CD14-positive monocyte (primary cell): Measurements from ENCODE around the gene UBE2O. TPM values are rescaled to one million over a fixed set of nuclear protein-coding genes. Genes with fewer than 3 reads are reported as not detected.
A peak's percentile ranks its signal among the peaks of the same experiment; 100 is the strongest.
"Not testable (repeated sequence)": the region's sequence is repeated elsewhere in the genome, so short reads cannot be mapped to it uniquely, and the experiment has no call there.

ENCODE experiments used
- DNase-seq, 3 donors: peaks; one replicate each; pipeline ENCODE4 v3.0.0-alpha.2; 2011 to 2022
- H2AFZ ChIP-seq: 2 replicates; pipeline ENCODE4 v1.6.0; 2012; ENCODE audit warnings: mild to moderate bottlenecking, low read depth, low read length, inconsistent platforms; ENCODE audit not compliant: insufficient read depth, poor library complexity, severe bottlenecking
- H3K27ac ChIP-seq, 2 donors: 1 replicate in 1 of 2; 2 replicates in 1 of 2; pipeline ENCODE4 v1.5.1; 2012 to 2013; ENCODE audit warnings: low read length in 2 of 2, control low read depth in 1 of 2, inconsistent platforms in 1 of 2, low read depth in 1 of 2, mild to moderate bottlenecking in 1 of 2
- H3K27me3 ChIP-seq, 2 donors: one replicate each; pipeline versions ENCODE4 v1.6.0 to v1.6.1; 2011 to 2013; ENCODE audit warnings: low read length in 2 of 2; ENCODE audit not compliant: control insufficient read depth in 2 of 2, insufficient read depth in 2 of 2
- H3K36me3 ChIP-seq, 2 donors: replicated peaks in 1 of 2; 1 replicate in 1 of 2; 2 replicates in 1 of 2; pipeline versions ENCODE4 v1.5.1 to v1.6.1; 2012 to 2013; ENCODE audit warnings: low read length in 2 of 2, control low read depth in 1 of 2, inconsistent platforms in 1 of 2, mild to moderate bottlenecking in 1 of 2; ENCODE audit not compliant: insufficient read depth in 2 of 2, control insufficient read depth in 1 of 2
- H3K4me1 ChIP-seq, 2 donors: 1 replicate in 1 of 2; 2 replicates in 1 of 2; pipeline versions ENCODE4 v1.5.1 to v1.6.1; 2012 to 2013; ENCODE audit warnings: low read length in 2 of 2, control low read depth in 1 of 2, inconsistent platforms in 1 of 2, mild to moderate bottlenecking in 1 of 2, moderate library complexity in 1 of 2; ENCODE audit not compliant: insufficient read depth in 2 of 2, control insufficient read depth in 1 of 2
- H3K4me2 ChIP-seq: replicated peaks from 2 replicates; pipeline ENCODE3; 2012; ENCODE audit warnings: low read length, moderate library complexity, mild to moderate bottlenecking; ENCODE audit not compliant: poor library complexity, severe bottlenecking; ENCODE audit errors: extremely low read depth
- H3K4me3 ChIP-seq, 3 experiments: fragments of 200-600 bp in 1 of 3; sonication (generic) in 1 of 3; replicated peaks in 1 of 3; 1 replicate in 2 of 3; 2 replicates in 1 of 3; pipeline ENCODE4 v1.5.1; 2011 to 2013; ENCODE audit warnings: low read length in 3 of 3, mild to moderate bottlenecking in 3 of 3, control low read depth in 2 of 3, low read depth in 2 of 3, inconsistent platforms in 1 of 3, moderate library complexity in 1 of 3
- H3K79me2 ChIP-seq: 2 replicates; pipeline ENCODE4 v1.6.0; 2012; ENCODE audit warnings: mild to moderate bottlenecking, control low read depth, inconsistent platforms, low read length, moderate library complexity; ENCODE audit not compliant: insufficient read depth
- H3K9ac ChIP-seq: 2 replicates; pipeline ENCODE4 v1.6.0; 2017; ENCODE audit warnings: low read length, mild to moderate bottlenecking; ENCODE audit not compliant: insufficient read depth, poor library complexity, severe bottlenecking
- H3K9me3 ChIP-seq, 2 donors: replicated peaks in 1 of 2; 1 replicate in 1 of 2; 2 replicates in 1 of 2; pipeline versions ENCODE4 v1.5.1 to v1.6.1; 2012 to 2013; ENCODE audit warnings: low read length in 2 of 2, control low read depth in 1 of 2; ENCODE audit not compliant: control insufficient read depth in 1 of 2, insufficient read depth in 1 of 2
- H4K20me1 ChIP-seq: 2 replicates; pipeline ENCODE4 v1.6.0; 2012; ENCODE audit warnings: mild to moderate bottlenecking, low read length, control low read depth, moderate library complexity; ENCODE audit not compliant: insufficient read depth
- H3K27ac Mint-ChIP-seq, 7 donors: one replicate each; pipeline ENCODE4 v1.8.0; 2020; ENCODE audit warnings: mild to moderate bottlenecking in 7 of 7, mixed read lengths in 7 of 7, moderate library complexity in 6 of 7, inconsistent platforms in 2 of 7
- H3K27me3 Mint-ChIP-seq, 3 donors: one replicate each; pipeline ENCODE4 v1.8.0; 2021 to 2022; ENCODE audit warnings: low read depth in 3 of 3, mild to moderate bottlenecking in 3 of 3, mixed read lengths in 3 of 3, moderate library complexity in 3 of 3, inconsistent platforms in 1 of 3
- H3K36me3 Mint-ChIP-seq, 2 donors: one replicate each; pipeline ENCODE4 v1.8.0; 2020; ENCODE audit warnings: mixed read lengths in 2 of 2, inconsistent platforms in 1 of 2, mild to moderate bottlenecking in 1 of 2
- H3K4me1 Mint-ChIP-seq: one replicate; pipeline ENCODE4 v1.8.0; 2020; ENCODE audit warnings: mild to moderate bottlenecking, mixed read lengths
- H3K4me3 Mint-ChIP-seq, 2 donors: one replicate each; pipeline ENCODE4 v1.8.0; 2020; ENCODE audit warnings: mild to moderate bottlenecking in 2 of 2, mixed read lengths in 2 of 2, moderate library complexity in 1 of 2
- H3K9me3 Mint-ChIP-seq, 7 donors: one replicate each; pipeline ENCODE4 v1.8.0; 2020 to 2022; ENCODE audit warnings: mixed read lengths in 7 of 7, mild to moderate bottlenecking in 6 of 7, moderate library complexity in 6 of 7, inconsistent platforms in 2 of 7
- CTCF ChIP-seq: fragments of 200-600 bp; IDR thresholded peaks from one replicate; pipeline ENCODE4 v1.8.0; 2022; ENCODE audit warnings: antibody characterized with exemption, mild to moderate bottlenecking
- WGBS: methylation state at CpG from one replicate; pipeline ENCODE4 v1.1.5; 2013; ENCODE audit warnings: missing lambda C conversion rate; ENCODE audit not compliant: insufficient coverage; 5-methylcytosine and 5-hydroxymethylcytosine counted together
- intact Hi-C, 2 donors: fragments of 100-400 bp; cut with micrococcal nuclease; formaldehyde crosslinking; loops; one replicate each; pipeline versions ENCODE4 v1.15.0 to v1.15.1; 2023
- polyA plus RNA-seq, 3 donors: library from polyadenylated mRNA; depleted of rRNA in 1 of 3; unstranded in 2 of 3; stranded (reverse) in 1 of 3; fragments of 300-500 nt in 2 of 3; fragments of >200 nt in 1 of 3; fragmentation: Illumina TruSeq in 2 of 3; gene quantifications; 1 replicate in 2 of 3; 2 replicates in 1 of 3; pipeline ENCODE4 v1.2.3, GENCODE V29; 2012 to 2021

Gene UBE2O
- polyA plus RNA-seq, 3 donors: 1.3 to 15.1 (median 4.5) TPM

DNA sequence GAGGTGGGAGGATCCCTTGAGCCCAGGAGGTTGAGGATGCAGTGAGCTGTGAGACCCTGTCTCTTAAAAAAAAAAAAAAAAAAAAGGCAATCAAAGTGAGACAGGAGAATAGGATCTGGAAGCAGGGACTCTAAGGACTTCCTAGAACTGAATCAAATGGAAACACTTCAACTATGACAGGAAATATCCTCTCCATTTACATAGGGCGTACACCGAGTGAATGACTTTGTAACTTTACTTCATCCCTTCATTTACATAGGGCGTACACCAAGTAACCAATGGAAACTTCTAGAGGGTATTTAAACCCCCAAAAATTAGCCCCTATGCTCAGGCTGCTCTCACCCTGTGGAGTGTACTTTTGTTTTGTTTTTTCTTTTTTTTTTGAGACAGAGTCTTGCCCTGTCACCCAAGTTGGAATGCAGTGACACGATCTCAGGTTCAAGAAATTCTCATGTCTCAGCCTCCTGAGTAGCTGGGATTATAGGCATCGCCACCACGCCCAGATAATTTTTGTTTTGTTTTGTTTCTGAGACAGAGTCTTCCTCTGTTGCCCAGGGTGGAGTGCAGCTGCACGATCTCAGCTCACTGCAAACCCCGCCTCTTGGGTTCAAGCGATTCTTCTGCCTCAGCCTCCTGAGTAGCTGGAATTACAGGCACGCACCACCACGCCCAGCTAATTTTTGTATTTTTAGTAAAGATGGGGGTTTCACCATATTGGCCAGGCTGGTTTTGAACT is 89.7 kb downstream of the UBE2O start:
- no peak overlapping the region for H3K4me3 Mint-ChIP-seq
- peaks cover 0 to 9% of the 10 kb centered on the region in 2 donors for H3K4me1 ChIP-seq
- H2AFZ ChIP-seq: no peak overlapping the region
- intact Hi-C loops: no loop called here
- H3K36me3 Mint-ChIP-seq: peaks cover 0 to 2% of the 10 kb centered on the region in 2 donors
- no peak overlapping the region for H3K9ac ChIP-seq
- H3K4me3 ChIP-seq: no peak overlapping the region
- no peaks in the 10 kb centered on the region for H3K36me3 ChIP-seq
- peaks cover 6 to 18% (median 15%) of the 10 kb centered on the region in 3 donors for H3K27me3 Mint-ChIP-seq
- 100% methylated on average over 7 of the region's 11 CpGs for WGBS
- H3K9me3 Mint-ChIP-seq: peaks cover 0 to 2% (median 0%) of the 10 kb centered on the region in 7 donors
- no peaks in the 10 kb centered on the region for H3K27me3 ChIP-seq
- peak overlapping the region in 1 of 7 donors; percentile 61 for H3K27ac Mint-ChIP-seq
- no peaks in the 10 kb centered on the region for H3K9me3 ChIP-seq
- no peak for TF ChIP-seq CTCF
- DNase-seq: no peak
- H3K4me2 ChIP-seq: no peak overlapping the region
- no peaks in the 10 kb centered on the region for H3K79me2 ChIP-seq
- peaks cover 5% of the 10 kb centered on the region for H3K4me1 Mint-ChIP-seq
- H4K20me1 ChIP-seq: no peaks in the 10 kb centered on the region
- H3K27ac ChIP-seq: no peak overlapping the region

GRCh38 chr17:76360461-76360860 is 92.5 kb downstream of the UBE2O start:
- TF ChIP-seq CTCF: no peak
- Histone ChIP-seq H3K27me3 (no peaks in the 10 kb centered on the region), H3K36me3 (no peaks in the 10 kb centered on the region), H3K4me3 (no peak overlapping the region), H3K4me2 (no peak overlapping the region), H3K79me2 (no peaks in the 10 kb centered on the region), H3K9ac (no peak overlapping the region), H3K4me1 (peaks cover 0 to 9% of the 10 kb centered on the region in 2 donors), H4K20me1 (no peaks in the 10 kb centered on the region), H2AFZ (no peak overlapping the region), H3K9me3 (no peaks in the 10 kb centered on the region), H3K27ac (no peak overlapping the region)
- Mint-ChIP-seq H3K36me3 (peaks cover 0 to 2% of the 10 kb centered on the region in 2 donors), H3K9me3 (peaks cover 0 to 2% (median 0%) of the 10 kb centered on the region in 7 donors), H3K27me3 (peaks cover 9 to 16% (median 10%) of the 10 kb centered on the region in 3 donors), H3K4me1 (peaks cover 5% of the 10 kb centered on the region), H3K4me3 (peak overlapping the region in 1 of 2 donors; percentile 6), H3K27ac (no peak overlapping the region)
- DNase-seq: no peak
- intact Hi-C loops: no loop called here
- no CpG with 5 or more reads among the region's 2 CpGs for WGBS

DNA sequence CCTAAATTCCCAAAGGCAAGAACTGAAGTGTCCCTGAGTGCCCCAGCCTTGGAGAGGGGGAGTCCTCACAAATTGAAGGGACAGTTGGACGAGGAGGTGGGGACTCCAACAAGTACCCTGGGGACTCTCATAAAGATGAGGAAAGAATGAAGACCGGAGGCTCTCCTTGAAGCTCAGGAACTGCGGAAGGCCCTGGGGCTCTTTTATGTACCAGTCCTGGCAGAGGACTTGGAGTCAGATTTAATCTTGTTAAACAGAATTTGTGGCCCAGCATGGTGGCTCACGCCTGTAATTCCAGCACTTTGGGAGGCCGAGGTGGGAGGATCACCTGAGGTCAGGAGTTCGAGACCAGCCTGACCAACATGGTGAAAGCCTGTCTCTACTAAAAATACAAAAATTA is 93.2 kb downstream of the UBE2O start:
- H3K9me3 Mint-ChIP-seq, H4K20me1 ChIP-seq, H3K36me3 Mint-ChIP-seq, H2AFZ ChIP-seq, H3K4me3 Mint-ChIP-seq, H3K4me3 ChIP-seq, H3K9me3 ChIP-seq, H3K9ac ChIP-seq, H3K4me2 ChIP-seq, DNase-seq, H3K36me3 ChIP-seq, H3K27me3 ChIP-seq, H3K27ac ChIP-seq, H3K4me1 Mint-ChIP-seq, H3K27ac Mint-ChIP-seq, intact Hi-C loops, H3K79me2 ChIP-seq: not testable (repeated sequence)
- WGBS: 97% methylated on average over 4 of the region's 6 CpGs
- peaks cover 8 to 16% (median 9%) of the 10 kb centered on the region in 3 donors for H3K27me3 Mint-ChIP-seq
- H3K4me1 ChIP-seq: peaks cover 2 to 11% of the 10 kb centered on the region in 2 donors
